ENCODE data around the gene AOPEP. TPM values are rescaled to one million over a fixed set of nuclear protein-coding genes. Genes with fewer than 3 reads are reported as not detected.

Gene AOPEP
- total and polyA plus RNA-seq, 2 of the 13 experiments (the other 11 are each of a cell fraction or from before 2014, with no cell fraction given), result 22.2 to 41.6 TPM

GRCh38 chr9:94899464-94900221 lies 173.1 kb downstream of the AOPEP start (continued):
- TF ChIP-seq ZNF556 (CRISPR knock-in tag; IDR thresholded peaks at IDR 0.05; ENCODE audit: borderline replicate concordance) (peak; percentile 26; the same call in 1 of the 2 replicates), SYNCRIP (IDR thresholded peaks at IDR 0.05; ENCODE audit: insufficient read depth, low read depth, low read length) (no peak), NFIB (CRISPR knock-in tag; IDR thresholded peaks at IDR 0.05; ENCODE audit: borderline replicate concordance) (no peak), AFF4 (CRISPR knock-in tag; IDR thresholded peaks at IDR 0.05) (no peak), ZNF557 (CRISPR knock-in tag; IDR thresholded peaks at IDR 0.05) (0 out of 2 replicates have a peak, but pooled peaks have one; percentile 62), MTF2 (CRISPR knock-in tag; IDR thresholded peaks at IDR 0.05; ENCODE audit: borderline replicate concordance) (no peak), ZNF816 (CRISPR knock-in tag; IDR thresholded peaks at IDR 0.05; ENCODE audit: borderline replicate concordance) (no peak), NCOA2 (CRISPR knock-in tag; IDR thresholded peaks at IDR 0.05) (peak; percentile 73), JUNB (CRISPR knock-in tag; IDR thresholded peaks at IDR 0.05; ENCODE audit: borderline replicate concordance) (no peak; the same call in 1 of the 2 replicates), REST (IDR thresholded peaks at IDR 0.05; ENCODE audit: borderline replicate concordance in 1 of 2, low read depth in 1 of 2, low read length in 2 of 2) (peak in 1 of 2 experiments; percentile 12; a peak in 1 of 4 replicates), ZSCAN22 (CRISPR knock-in tag; IDR thresholded peaks at IDR 0.05) (peak; percentile 100), ZNF251 (CRISPR knock-in tag; IDR thresholded peaks at IDR 0.05) (no peak), ZNF883 (CRISPR knock-in tag; IDR thresholded peaks at IDR 0.05; ENCODE audit: not compliant biosample characterization) (no peak), ZKSCAN1 (IDR thresholded peaks at IDR 0.05; ENCODE audit: low read length) (no peak), NCOR1 (IDR thresholded peaks at IDR 0.05; ENCODE audit: borderline replicate concordance, low read length) (peak; percentile 89), CERS6 (CRISPR knock-in tag; IDR thresholded peaks at IDR 0.05) (no peak), ZNF414 (CRISPR knock-in tag; IDR thresholded peaks at IDR 0.05) (no peak), E2F5 (CRISPR knock-in tag; conservative IDR thresholded peaks at IDR 0.05) (no peak), CCAR2 (optimal IDR thresholded peaks at IDR 0.05; ENCODE audit: low read depth, low read length) (no peak)
